ENCODE data around the gene MCF2L2. TPM values are rescaled to one million over a fixed set of nuclear protein-coding genes. Genes with fewer than 3 reads are reported as not detected.

Gene MCF2L2
- polyA plus RNA-seq, 1 donor from 2014 or later: 0.15 TPM

- Mint-ChIP-seq H3K27me3 (peaks cover 7% of the 10 kb centered on the region), H3K4me3 (peak overlapping the region in 1 of 4 donors; percentile 63), H3K27ac (no peak overlapping the region)
Measured at GRCh38 chr3:183262875-183263378, 165.5 kb downstream of the MCF2L2 start.

GRCh38 chr3:183261151-183261724, 167.2 kb downstream of the MCF2L2 start:
- Mint-ChIP-seq H3K36me3 (no peaks in the 10 kb centered on the region), H3K27me3 (peaks cover 6% of the 10 kb centered on the region), H3K9me3 (no peaks in the 10 kb centered on the region), H3K4me3 (no peak overlapping the region), H3K27ac (no peak overlapping the region), H3K4me1 (peaks cover 8 to 16% (median 15%) of the 10 kb centered on the region in 3 donors)

More at GRCh38 chr3:183262875-183263378, 165.5 kb downstream of the MCF2L2 start:
- Mint-ChIP-seq H3K9me3 (no peaks in the 10 kb centered on the region), H3K36me3 (peaks cover 2% of the 10 kb centered on the region), H3K4me1 (peaks cover 8 to 16% (median 15%) of the 10 kb centered on the region in 3 donors)

DNA sequence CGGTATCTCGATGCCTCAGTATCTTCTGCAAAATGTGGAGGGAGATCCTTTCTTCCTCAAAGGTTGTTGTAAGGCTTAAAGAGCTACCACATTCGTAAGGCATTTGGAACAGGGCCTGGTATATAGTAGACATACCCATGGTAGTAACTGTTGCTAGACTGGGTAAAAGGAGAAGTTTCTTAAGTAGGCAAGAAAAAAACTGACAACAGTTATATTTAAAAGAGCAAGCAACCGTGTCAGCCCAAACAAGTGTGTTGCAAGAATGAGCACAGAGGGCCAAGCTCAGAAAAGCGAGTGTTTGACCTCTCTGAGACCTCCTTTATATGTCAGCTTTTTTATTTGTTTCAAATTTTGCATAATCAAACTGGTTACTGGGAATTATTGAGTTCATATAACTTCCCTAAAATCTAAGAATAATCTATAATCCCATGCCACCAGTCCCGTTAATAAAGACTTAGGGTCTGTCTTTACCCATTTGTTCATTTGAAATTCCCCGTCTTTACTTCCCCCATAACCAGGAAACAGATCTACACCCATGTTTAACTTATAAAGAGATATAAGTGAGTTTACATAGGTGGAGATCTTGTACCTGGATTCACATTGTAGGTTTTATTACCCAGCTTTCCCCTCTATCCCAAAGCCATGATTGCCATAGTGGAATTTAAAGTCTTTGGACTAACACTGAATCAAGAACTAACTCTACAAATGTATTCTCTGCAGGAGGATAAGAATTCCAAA, 168.1 kb downstream of the MCF2L2 start:
- peak overlapping the region in 2 of 3 donors; percentile 65 to 83 for H3K27ac Mint-ChIP-seq
- no peaks in the 10 kb centered on the region for H3K36me3 Mint-ChIP-seq
- peaks cover 8% of the 10 kb centered on the region for H3K27me3 Mint-ChIP-seq
- peaks cover 8 to 16% (median 15%) of the 10 kb centered on the region in 3 donors for H3K4me1 Mint-ChIP-seq
- no peaks in the 10 kb centered on the region for H3K9me3 Mint-ChIP-seq
- H3K4me3 Mint-ChIP-seq: peak overlapping the region in 2 of 4 donors; percentile 65 to 69

DNA sequence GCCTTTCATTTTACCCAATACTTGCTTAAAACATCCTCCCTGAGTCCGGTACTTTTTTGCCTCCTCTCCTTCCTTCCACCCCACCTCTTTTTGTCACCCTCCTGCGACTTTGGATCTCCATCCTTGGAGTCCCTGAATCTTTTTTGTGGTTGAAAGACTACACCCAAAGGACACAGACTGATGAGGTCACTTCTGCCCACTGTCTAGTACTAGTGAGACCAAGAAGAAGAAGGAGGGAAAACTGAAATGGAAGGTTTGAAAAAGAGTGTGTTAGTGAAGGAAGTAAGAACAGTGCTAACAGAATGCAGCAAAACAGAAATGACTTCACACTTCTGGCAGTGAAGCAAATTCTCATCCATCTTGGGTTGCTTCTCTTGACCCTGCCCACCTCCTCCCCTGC, 168.8 kb downstream of the MCF2L2 start:
- H3K4me3 Mint-ChIP-seq: peak overlapping the region in 1 of 4 donors; percentile 65
- peak overlapping the region in 2 of 3 donors; percentile 65 to 83 for H3K27ac Mint-ChIP-seq
- H3K27me3 Mint-ChIP-seq: peaks cover 14% of the 10 kb centered on the region
- no peaks in the 10 kb centered on the region for H3K9me3 Mint-ChIP-seq
- peaks cover 8 to 21% (median 15%) of the 10 kb centered on the region in 3 donors for H3K4me1 Mint-ChIP-seq
- no peaks in the 10 kb centered on the region for H3K36me3 Mint-ChIP-seq

GRCh38 chr3:183259087-183259486, 169.3 kb downstream of the MCF2L2 start:
- H3K27me3 Mint-ChIP-seq: peaks cover 15% of the 10 kb centered on the region
- H3K27ac Mint-ChIP-seq: no peak overlapping the region
- H3K4me3 Mint-ChIP-seq: no peak overlapping the region
- no peaks in the 10 kb centered on the region for H3K36me3 Mint-ChIP-seq
- H3K9me3 Mint-ChIP-seq: no peaks in the 10 kb centered on the region
- peaks cover 8 to 21% (median 15%) of the 10 kb centered on the region in 3 donors for H3K4me1 Mint-ChIP-seq

DNA sequence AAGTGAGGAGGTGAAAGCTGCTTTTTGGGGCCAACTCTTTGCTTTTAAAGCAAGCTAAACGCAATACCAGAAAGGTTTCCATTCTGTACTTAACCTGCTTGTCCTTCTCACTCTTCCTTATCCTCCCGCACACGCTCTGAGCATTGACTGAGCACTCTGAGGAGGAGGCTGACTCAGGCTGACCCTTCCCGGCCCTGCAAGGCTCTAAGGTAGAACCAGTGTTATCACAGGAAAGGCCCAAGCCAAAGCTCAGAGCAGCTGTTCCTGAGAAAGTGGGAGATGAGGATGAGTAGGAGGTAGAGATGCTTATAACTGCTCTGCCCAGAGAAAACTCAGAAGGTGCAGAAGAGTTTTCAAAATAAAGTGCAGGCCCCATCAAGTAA, 173.1 kb downstream of the MCF2L2 start:
- H3K27me3 Mint-ChIP-seq: peaks cover 28% of the 10 kb centered on the region
- no peaks in the 10 kb centered on the region for H3K9me3 Mint-ChIP-seq
- H3K27ac Mint-ChIP-seq: no peak overlapping the region

GRCh38 chr3:183254487-183255347, 173.7 kb downstream of the MCF2L2 start:
- Mint-ChIP-seq H3K4me3 (peak overlapping the region; percentile 56 to 83 (median 78)), H3K36me3 (no peaks in the 10 kb centered on the region), H3K27ac (no peak overlapping the region), H3K9me3 (no peaks in the 10 kb centered on the region), H3K4me1 (peaks cover 3 to 14% (median 3%) of the 10 kb centered on the region in 3 donors), H3K27me3 (peaks cover 32% of the 10 kb centered on the region)

More for the DNA sequence above, 173.1 kb downstream of the MCF2L2 start:
- Mint-ChIP-seq H3K4me3 (peak overlapping the region; percentile 42 to 83 (median 66)), H3K36me3 (no peaks in the 10 kb centered on the region), H3K4me1 (peaks cover 7 to 19% (median 9%) of the 10 kb centered on the region in 3 donors)

DNA sequence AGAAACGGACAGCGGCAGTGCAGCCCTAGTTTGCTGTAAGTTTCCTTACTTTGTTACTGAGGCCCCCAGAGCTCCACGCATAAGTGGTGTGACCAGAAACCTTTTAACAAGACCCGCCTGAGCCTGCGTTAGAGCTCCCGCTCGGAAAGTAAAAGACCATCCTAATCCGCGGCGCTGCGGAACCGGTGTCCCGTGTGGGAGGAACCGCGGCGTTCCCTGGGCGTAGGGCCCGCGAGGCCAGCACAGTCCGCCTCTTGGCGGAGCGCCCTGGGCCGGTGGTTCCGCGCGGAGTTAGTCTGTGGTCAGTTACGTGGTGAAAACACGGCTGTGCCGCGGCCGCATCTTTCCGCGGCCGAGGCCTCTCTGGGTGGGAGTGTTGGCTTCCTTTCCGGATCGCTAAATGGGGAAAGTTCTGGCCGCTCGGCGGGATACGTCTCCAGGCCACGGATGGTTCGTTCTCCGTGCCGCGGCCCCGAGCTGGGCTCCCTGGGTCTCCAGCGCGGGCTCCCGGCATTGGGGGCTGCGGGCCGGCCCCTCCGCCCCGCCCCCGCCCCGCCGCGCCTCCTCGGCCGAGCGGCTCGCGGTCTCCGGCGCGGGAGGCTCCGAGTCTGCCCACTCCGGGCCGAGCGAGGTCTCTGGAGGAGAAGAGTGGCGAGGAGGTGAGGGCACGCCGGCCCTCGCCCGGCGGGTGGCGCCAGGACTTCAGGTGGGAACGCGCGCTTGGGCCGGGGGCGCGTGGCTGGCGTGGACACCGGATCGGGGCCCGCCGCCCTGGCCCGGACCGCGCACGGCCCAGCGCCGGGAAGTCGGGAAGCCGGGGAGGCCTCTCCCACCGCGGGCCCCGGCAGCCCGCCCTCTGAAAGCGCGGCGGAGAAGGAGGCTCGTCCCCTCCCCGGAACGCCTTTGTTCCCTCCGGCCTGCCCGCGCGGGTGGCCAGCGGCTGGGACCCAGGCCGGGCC, 174.6 kb downstream of the MCF2L2 start:
- Mint-ChIP-seq H3K36me3 (no peaks in the 10 kb centered on the region), H3K27ac (peak overlapping the region in 1 of 3 donors; percentile 7), H3K4me1 (peaks cover 0 to 11% (median 3%) of the 10 kb centered on the region in 3 donors), H3K27me3 (peaks cover 31% of the 10 kb centered on the region), H3K9me3 (no peaks in the 10 kb centered on the region), H3K4me3 (peak overlapping the region; percentile 64 to 90 (median 80))

- Mint-ChIP-seq H3K4me1 (peaks cover 0 to 11% (median 3%) of the 10 kb centered on the region in 3 donors), H3K27me3 (peaks cover 29% of the 10 kb centered on the region), H3K9me3 (no peaks in the 10 kb centered on the region), H3K36me3 (no peaks in the 10 kb centered on the region), H3K27ac (peak within 1 kb of the TSS in 2 of 3 donors; percentile 7 to 47), H3K4me3 (peak within 1 kb of the TSS; percentile 64 to 90 (median 82))
Measured at GRCh38 chr3:183252973-183253527, 175.4 kb downstream of the MCF2L2 start, which contains the start of gene B3GNT5. TSS of gene B3GNT5 (plus strand) at chr3:183253253. CDS start at chr3:183269799, 16,546 bp downstream.

- H3K27me3 Mint-ChIP-seq: peaks cover 29% of the 10 kb centered on the region
- no peak overlapping the region for H3K27ac Mint-ChIP-seq
- H3K4me3 Mint-ChIP-seq: peak overlapping the region; percentile 36 to 84 (median 68)
- peaks cover 0 to 11% (median 3%) of the 10 kb centered on the region in 3 donors for H3K4me1 Mint-ChIP-seq
- H3K9me3 Mint-ChIP-seq: no peaks in the 10 kb centered on the region
- H3K36me3 Mint-ChIP-seq: no peaks in the 10 kb centered on the region
Measured at GRCh38 chr3:183252118-183252782, 176.2 kb downstream of the MCF2L2 start.

- Mint-ChIP-seq H3K27ac (no peak overlapping the region), H3K36me3 (no peaks in the 10 kb centered on the region), H3K4me1 (peaks cover 0 to 6% (median 3%) of the 10 kb centered on the region in 3 donors), H3K27me3 (peaks cover 22% of the 10 kb centered on the region), H3K9me3 (no peaks in the 10 kb centered on the region), H3K4me3 (no peak overlapping the region)
Measured at GRCh38 chr3:183249006-183249718, 179.3 kb downstream of the MCF2L2 start.

- Mint-ChIP-seq H3K36me3 (no peaks in the 10 kb centered on the region), H3K4me3 (no peak overlapping the region), H3K4me1 (peaks cover 0 to 2% (median 0%) of the 10 kb centered on the region in 3 donors), H3K27ac (no peak overlapping the region), H3K9me3 (peaks cover 3 to 8% (median 5%) of the 10 kb centered on the region in 3 donors), H3K27me3 (peaks cover 18% of the 10 kb centered on the region)
Measured at GRCh38 chr3:183247011-183247589, 181.3 kb downstream of the MCF2L2 start.

Measured in IgD-negative memory B cell (primary cell).